Activated CD4-positive, alpha-beta T cell treated with anti-CD3 and anti-CD28 coated beads, Interleukin-2, amount 50 U/mL, for 48 hours (primary cell): Measurements from ENCODE around the gene P2RY2.
"Not testable (repeated sequence)": the region's sequence is repeated elsewhere in the genome, so short reads cannot be mapped to it uniquely, and the experiment has no call there.

Source experiments
- DNase-seq, 2 experiments: peaks; one replicate each; pipeline ENCODE4 v3.0.0-alpha.2; 2020

P2RY2 gene

GRCh38 chr11:73270016-73270854 is 52.2 kb downstream of the P2RY2 start:
- DNase-seq = no peak

GRCh38 chr11:73270855-73271477 is 52.9 kb downstream of the P2RY2 start:
- DNase-seq = no peak

GRCh38 chr11:73271478-73271865 is 53.4 kb downstream of the P2RY2 start:
- not testable (repeated sequence) for DNase-seq

GRCh38 chr11:73271936-73272679 is 54.0 kb downstream of the P2RY2 start, which contains the start of gene P2RY6:
Gene P2RY6 (plus strand): TSS chr11:73272338. CDS start chr11:73296519, 24,181 bp downstream.
- no peak for DNase-seq

GRCh38 chr11:73272680-73273038 is 54.6 kb downstream of the P2RY2 start:
- no peak for DNase-seq

- DNase-seq = no peak
Measured at GRCh38 chr11:73273222-73273895, 55.3 kb downstream of the P2RY2 start.

- DNase-seq = not testable (repeated sequence)
Measured at GRCh38 chr11:73274191-73274590, 56.1 kb downstream of the P2RY2 start.

GRCh38 chr11:73274722-73275380 is 56.8 kb downstream of the P2RY2 start:
- DNase-seq = no peak

GRCh38 chr11:73275381-73275750 is 57.3 kb downstream of the P2RY2 start:
- DNase-seq = no peak

- no peak for DNase-seq
Measured at GRCh38 chr11:73277467-73277866, 59.4 kb downstream of the P2RY2 start.

- no peak for DNase-seq
Measured at GRCh38 chr11:73280626-73281025, 62.5 kb downstream of the P2RY2 start.

- DNase-seq = no peak
Measured at GRCh38 chr11:73281201-73281741, 63.2 kb downstream of the P2RY2 start.

GRCh38 chr11:73281796-73282660 is 63.9 kb downstream of the P2RY2 start:
- no peak for DNase-seq

- DNase-seq = no peak
Measured at GRCh38 chr11:73283276-73284000, 65.4 kb downstream of the P2RY2 start.

GRCh38 chr11:73284106-73284505 is 66.0 kb downstream of the P2RY2 start:
- no peak for DNase-seq

- DNase-seq = no peak
Measured at GRCh38 chr11:73285721-73286120, 67.6 kb downstream of the P2RY2 start.
